ENCODE measurements around the gene IL31RA.
A peak's percentile ranks its signal among the peaks of the same experiment; 100 is the strongest.

The IL31RA gene

DNA sequence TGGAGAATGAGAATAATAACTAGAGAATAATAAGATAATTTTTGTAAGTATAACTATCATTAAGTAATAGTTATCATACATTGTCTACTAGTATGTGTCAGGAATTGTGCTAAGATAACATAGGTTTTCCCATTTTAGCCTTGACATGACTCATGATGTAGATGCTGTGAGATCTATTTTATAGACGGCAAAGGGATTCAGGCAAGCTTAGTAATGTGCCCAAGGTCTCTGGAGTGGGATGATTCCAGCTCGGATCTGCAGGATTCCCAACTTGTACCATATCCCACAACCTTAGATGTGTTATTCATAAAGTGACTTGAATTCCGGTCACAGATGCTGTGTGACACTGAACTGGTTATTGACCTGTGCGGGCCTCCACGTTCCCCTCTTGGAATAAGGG, 51.5 kb downstream of the IL31RA start:
- DNase-seq (ENCODE audit: low spot score), result no peak
- in situ Hi-C loops (cut with MboI; ENCODE audit: low pct_unique_long_range_greater_than_20kb, low sequenced_read_pairs, unreplicated experiment), result no loop called here
- no peak for TF ChIP-seq CTCF (IDR thresholded peaks at IDR 0.05; ENCODE audit: extremely low read depth, insufficient read depth, missing control alignments)

- DNase-seq (ENCODE audit: low spot score), result peak; percentile 78
- in situ Hi-C loops (cut with MboI; ENCODE audit: low pct_unique_long_range_greater_than_20kb, low sequenced_read_pairs, unreplicated experiment), result no loop called here
- TF ChIP-seq CTCF (IDR thresholded peaks at IDR 0.05; ENCODE audit: extremely low read depth, insufficient read depth, missing control alignments), result no peak
Observed at GRCh38 chr5:55903121-55903701, 52.1 kb downstream of the IL31RA start.

DNA sequence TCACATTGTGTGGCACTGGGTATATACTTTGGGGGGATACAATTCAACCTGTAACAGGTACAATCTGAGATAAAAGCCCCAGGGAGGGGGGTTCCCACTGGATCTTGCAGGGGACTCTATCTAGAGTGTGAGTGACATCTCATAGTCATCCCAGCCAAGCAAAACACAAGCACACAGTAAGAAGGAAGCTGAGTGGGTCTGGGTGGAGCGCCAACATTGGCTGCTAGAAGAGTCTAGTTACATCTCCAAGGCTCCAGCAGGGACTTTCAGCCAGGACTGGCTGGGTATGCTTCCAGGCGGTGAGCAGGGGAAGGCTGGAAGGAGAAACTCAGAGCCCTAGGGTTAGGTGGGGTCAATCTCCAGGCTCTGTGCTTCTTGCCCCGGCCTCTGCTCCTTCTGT, 53.0 kb downstream of the IL31RA start:
- in situ Hi-C loops (cut with MboI; ENCODE audit: low pct_unique_long_range_greater_than_20kb, low sequenced_read_pairs, unreplicated experiment), result no loop called here
- no peak for DNase-seq (ENCODE audit: low spot score)
- no peak for TF ChIP-seq CTCF (IDR thresholded peaks at IDR 0.05; ENCODE audit: extremely low read depth, insufficient read depth, missing control alignments)

GRCh38 chr5:55905251-55905650, 54.1 kb downstream of the IL31RA start:
- DNase-seq (ENCODE audit: low spot score), result no peak
- in situ Hi-C loops (cut with MboI; ENCODE audit: low pct_unique_long_range_greater_than_20kb, low sequenced_read_pairs, unreplicated experiment), result no loop called here
- no peak for TF ChIP-seq CTCF (IDR thresholded peaks at IDR 0.05; ENCODE audit: extremely low read depth, insufficient read depth, missing control alignments)

- TF ChIP-seq CTCF (IDR thresholded peaks at IDR 0.05; ENCODE audit: extremely low read depth, insufficient read depth, missing control alignments), result no peak
- in situ Hi-C loops (cut with MboI; ENCODE audit: low pct_unique_long_range_greater_than_20kb, low sequenced_read_pairs, unreplicated experiment), result no loop called here
- DNase-seq (ENCODE audit: low spot score), result no peak
Observed at GRCh38 chr5:55907927-55908326, 56.8 kb downstream of the IL31RA start.

DNA sequence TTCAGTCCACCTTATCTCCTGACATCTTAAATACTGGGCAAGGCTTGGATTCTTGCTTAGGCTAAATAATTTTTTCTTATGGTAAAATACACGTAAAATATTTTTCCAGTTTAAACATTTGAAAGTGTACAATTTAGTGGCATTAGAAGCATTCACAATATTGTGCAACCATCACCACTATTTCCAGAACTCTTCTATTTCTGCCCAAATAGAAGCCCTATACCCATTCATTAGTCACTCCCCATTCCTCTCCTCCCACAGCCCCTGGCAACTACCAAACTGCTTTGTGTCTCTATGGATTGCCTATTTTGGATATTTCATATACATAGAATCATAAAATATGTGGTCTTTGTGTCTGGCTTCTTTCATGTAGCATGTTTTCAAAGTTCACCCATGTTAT, 57.6 kb downstream of the IL31RA start:
- in situ Hi-C loops (cut with MboI; ENCODE audit: low pct_unique_long_range_greater_than_20kb, low sequenced_read_pairs, unreplicated experiment), result no loop called here
- no peak for DNase-seq (ENCODE audit: low spot score)
- TF ChIP-seq CTCF (IDR thresholded peaks at IDR 0.05; ENCODE audit: extremely low read depth, insufficient read depth, missing control alignments), result no peak

Data from GM13977 (cell line).